Effector memory CD4-positive, alpha-beta T cell (primary cell): ENCODE measurements around the gene BAIAP2.

ENCODE experiments used
- DNase-seq, 3 donors: peaks; one replicate each; pipeline ENCODE4 v3.0.0-alpha.2; 2020
- H3K27ac ChIP-seq: 2 replicates; pipeline ENCODE4 v1.7.0; 2013; ENCODE audit warnings: mild to moderate bottlenecking, low read length, moderate library complexity; ENCODE audit not compliant: insufficient read depth, poor library complexity, severe bottlenecking
- H3K27me3 ChIP-seq: replicated peaks from 2 replicates; pipeline ENCODE4 v1.7.0; 2013; ENCODE audit warnings: mild to moderate bottlenecking, low read length; ENCODE audit not compliant: insufficient read depth, control insufficient read depth, poor library complexity, severe bottlenecking
- H3K36me3 ChIP-seq: 2 replicates; pipeline ENCODE4 v1.7.0; 2013; ENCODE audit warnings: mild to moderate bottlenecking, low read length, moderate library complexity; ENCODE audit not compliant: control insufficient read depth, insufficient read depth
- H3K4me1 ChIP-seq: 2 replicates; pipeline ENCODE4 v1.7.0; 2013; ENCODE audit warnings: low read length, mild to moderate bottlenecking; ENCODE audit not compliant: control insufficient read depth, insufficient read depth, poor library complexity, severe bottlenecking
- H3K4me3 ChIP-seq: 2 replicates; pipeline ENCODE4 v1.7.0; 2013; ENCODE audit warnings: low read length, low read depth, mild to moderate bottlenecking; ENCODE audit not compliant: insufficient read depth, poor library complexity, severe bottlenecking
- H3K9me3 ChIP-seq: 2 replicates; pipeline ENCODE4 v1.7.0; 2013; ENCODE audit warnings: mild to moderate bottlenecking, low read length, moderate library complexity; ENCODE audit not compliant: control insufficient read depth

BAIAP2 gene

DNA sequence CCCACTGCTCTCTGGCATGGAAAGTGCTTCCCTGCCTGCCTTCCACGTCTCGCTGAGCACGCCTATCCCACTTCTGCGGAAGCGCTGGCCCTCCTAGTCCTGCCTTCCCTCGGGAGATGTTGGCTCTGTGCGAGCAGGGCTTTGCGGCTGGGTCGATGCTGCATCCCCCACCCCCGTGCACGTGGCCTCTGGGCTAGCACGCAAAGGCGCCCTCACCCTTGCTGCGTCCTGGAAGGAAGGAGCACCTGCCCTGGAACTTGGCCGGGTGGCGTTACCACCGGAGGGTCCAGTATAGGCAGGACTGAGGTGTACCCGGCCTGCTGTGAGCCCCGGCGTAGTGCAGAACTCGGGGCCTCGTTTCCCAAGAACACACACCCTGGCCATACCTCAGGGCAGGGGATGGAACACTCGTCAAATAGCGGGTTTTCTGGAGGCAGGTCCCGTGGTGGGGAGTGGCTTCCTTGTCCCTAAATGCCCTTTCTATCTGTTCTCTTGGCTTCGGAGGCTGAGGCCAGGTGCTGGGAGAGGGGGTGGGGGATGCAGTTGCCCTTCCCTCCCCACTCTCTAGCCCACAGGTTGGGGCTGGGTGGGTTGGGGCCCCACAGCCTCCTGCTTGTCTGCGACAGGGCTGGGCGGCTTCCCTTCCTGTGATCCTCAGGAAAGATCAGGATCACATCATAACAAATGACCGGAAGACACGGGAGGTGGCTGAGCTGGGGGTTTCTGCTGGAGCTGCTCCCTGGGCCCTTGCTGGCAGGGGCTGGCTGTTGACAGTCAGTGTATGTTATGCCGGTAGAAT, 17.4 kb downstream of the BAIAP2 start:
- Histone ChIP-seq H3K9me3 (no peaks in the 10 kb centered on the region), H3K36me3 (no peaks in the 10 kb centered on the region), H3K27ac (no peak overlapping the region), H3K4me3 (no peak overlapping the region), H3K27me3 (no peaks in the 10 kb centered on the region), H3K4me1 (peaks cover 7% of the 10 kb centered on the region)
- DNase-seq: no peak

DNA sequence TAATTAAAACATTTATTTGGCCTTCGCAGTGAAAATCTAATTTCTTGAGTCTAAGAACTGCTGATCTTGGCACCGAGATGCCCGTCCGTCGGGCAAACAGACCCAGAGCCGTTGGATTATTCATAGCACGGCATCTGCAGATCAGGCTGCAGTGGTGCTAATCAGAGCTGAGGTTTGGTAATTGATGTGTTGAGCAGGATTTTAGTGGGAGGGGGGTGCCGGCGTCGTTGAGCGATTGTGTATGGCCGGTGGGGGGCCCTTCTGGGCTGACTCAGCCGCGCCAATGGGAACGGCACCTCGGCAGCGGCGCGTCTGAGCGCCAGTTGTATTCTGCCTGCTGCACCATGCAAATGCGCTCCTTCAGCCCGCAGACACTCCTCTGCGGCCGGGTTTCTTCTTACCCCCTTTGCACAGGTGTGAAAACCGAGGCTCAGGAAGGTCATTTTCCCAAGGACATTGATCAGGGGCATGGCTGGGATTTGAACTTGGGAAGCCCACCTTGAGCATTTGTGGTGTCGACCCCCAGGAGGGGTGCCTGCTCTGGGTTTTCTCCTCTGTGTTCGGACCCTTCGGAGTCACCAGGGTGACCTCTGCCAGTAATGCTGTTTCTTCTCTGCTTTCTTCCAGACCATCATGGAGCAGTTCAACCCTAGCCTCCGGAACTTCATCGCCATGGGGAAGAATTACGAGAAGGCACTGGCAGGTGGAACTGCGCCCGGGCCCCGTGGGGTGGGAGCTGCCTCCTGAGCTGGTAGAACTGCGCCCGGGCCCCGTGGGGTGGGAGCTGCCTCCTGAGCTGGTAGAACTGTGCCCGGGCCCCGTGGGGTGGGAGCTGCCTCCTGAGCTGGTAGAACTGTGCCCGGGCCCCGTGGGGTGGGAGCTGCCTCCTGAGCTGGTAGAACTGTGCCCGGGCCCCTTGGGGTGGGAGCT, 18.4 kb downstream of the BAIAP2 start:
- H3K36me3 ChIP-seq: no peaks in the 10 kb centered on the region
- no peaks in the 10 kb centered on the region for H3K27me3 ChIP-seq
- DNase-seq: no peak
- no peak overlapping the region for H3K4me3 ChIP-seq
- H3K4me1 ChIP-seq: peaks cover 7% of the 10 kb centered on the region
- no peak overlapping the region for H3K27ac ChIP-seq
- H3K9me3 ChIP-seq: no peaks in the 10 kb centered on the region

DNA sequence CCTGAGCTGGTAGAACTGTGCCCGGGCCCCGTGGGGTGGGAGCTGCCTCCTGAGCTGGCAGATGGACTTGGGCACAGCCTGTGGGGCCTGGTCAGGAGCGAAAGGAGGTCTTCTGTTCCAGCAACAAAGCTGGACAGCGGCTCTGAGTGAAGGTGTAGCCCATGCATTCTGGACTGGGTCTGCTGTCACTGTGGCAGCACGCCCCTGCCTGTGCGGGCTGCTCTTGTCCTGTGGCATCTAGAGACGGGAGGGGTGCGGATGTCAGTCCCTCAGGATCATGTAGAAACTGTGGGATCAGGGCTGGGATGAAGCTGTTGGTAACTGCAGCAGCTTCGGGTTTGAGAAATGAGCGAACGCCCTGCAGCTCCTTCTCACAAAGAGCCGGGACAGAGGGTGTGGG, 19.4 kb downstream of the BAIAP2 start:
- H3K27ac ChIP-seq: no peak overlapping the region
- H3K27me3 ChIP-seq: no peaks in the 10 kb centered on the region
- no peak for DNase-seq
- no peaks in the 10 kb centered on the region for H3K9me3 ChIP-seq
- no peak overlapping the region for H3K4me3 ChIP-seq
- no peaks in the 10 kb centered on the region for H3K36me3 ChIP-seq
- H3K4me1 ChIP-seq: peaks cover 3% of the 10 kb centered on the region

DNA sequence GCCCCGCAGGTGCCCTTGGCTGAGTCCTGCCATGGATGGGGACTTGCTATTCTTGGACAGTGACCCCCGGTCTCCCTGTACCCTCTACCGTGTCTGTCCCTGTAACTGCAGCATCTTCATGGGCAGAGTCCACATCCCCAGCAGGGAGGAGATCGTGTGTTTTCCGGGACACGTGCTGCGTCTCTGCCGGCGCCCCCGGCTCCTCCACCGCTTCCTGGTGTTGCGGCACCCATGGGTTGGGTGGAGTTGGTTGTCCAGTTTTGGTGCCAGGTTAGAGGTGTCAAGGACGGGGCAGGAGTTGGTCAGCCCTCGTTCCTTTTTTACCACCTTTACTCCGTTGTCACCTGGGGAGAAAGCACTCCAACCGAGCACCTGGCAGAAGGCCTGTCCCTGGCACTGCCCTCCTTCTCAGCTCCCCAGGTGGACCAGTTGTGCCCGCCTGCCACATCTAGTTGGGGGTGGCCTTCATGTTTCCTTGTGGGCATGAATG, 20.0 kb downstream of the BAIAP2 start:
- Histone ChIP-seq H3K9me3 (no peaks in the 10 kb centered on the region), H3K4me1 (no peaks in the 10 kb centered on the region), H3K36me3 (no peaks in the 10 kb centered on the region), H3K27ac (no peak overlapping the region), H3K27me3 (no peaks in the 10 kb centered on the region), H3K4me3 (no peak overlapping the region)
- no peak for DNase-seq

DNA sequence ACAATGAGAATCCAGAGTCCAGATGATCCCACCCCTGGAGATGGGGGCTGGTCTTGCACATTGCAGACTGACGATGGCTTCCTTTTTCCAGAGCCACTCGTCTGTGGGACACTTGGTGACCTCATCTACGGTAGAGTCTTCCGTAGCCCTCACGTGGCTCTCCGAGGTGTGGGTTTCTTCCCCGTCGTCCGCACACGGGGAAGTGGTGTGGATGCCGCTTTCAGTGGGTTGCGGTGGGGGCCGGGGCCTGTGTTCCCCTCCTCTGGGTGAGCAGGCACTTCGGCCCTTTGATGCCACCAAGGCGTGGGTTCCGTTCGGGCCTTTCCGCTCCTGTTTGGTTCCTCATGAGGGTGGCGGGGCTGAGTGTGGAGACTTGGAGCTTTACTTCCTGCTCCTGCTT, 21.4 kb downstream of the BAIAP2 start:
- Histone ChIP-seq H3K27me3 (no peaks in the 10 kb centered on the region), H3K4me1 (no peaks in the 10 kb centered on the region), H3K9me3 (no peaks in the 10 kb centered on the region), H3K27ac (no peak overlapping the region), H3K4me3 (no peak overlapping the region), H3K36me3 (no peaks in the 10 kb centered on the region)
- DNase-seq: no peak

DNA sequence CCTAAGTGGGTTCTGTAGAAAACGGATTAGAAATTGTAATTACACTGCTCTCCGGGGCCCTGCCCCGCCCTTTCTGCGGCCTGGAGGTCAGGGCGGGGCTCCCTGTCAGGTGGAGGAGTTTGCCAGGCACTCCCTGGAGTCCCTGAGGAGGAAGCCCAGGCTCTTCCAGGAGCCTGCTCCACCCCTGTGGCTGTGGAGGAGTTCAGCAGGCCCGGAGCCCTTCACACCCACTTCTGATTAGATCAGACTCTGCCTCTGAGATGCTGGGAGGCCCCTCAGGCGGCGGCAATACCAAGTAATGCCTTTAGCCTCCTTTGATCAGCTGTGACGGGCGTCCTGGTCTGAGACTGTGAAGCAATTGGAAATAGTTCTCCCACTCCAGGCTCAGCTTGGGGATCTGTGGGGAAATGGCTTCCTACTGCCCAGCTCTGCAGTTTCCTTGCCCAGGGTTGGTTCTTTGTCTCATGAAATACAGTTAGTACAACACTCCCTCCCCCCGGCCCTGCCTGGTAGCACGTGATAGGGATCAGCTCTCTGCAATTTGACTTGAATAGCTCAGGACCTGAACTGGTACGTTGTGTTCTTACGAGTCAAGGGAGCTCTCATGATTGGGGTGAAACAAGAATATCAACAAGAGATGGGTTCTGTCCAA, 22.3 kb downstream of the BAIAP2 start:
- Histone ChIP-seq H3K27me3 (no peaks in the 10 kb centered on the region), H3K4me1 (no peaks in the 10 kb centered on the region), H3K4me3 (no peak overlapping the region), H3K27ac (no peak overlapping the region), H3K9me3 (no peaks in the 10 kb centered on the region), H3K36me3 (no peaks in the 10 kb centered on the region)
- no peak for DNase-seq

DNA sequence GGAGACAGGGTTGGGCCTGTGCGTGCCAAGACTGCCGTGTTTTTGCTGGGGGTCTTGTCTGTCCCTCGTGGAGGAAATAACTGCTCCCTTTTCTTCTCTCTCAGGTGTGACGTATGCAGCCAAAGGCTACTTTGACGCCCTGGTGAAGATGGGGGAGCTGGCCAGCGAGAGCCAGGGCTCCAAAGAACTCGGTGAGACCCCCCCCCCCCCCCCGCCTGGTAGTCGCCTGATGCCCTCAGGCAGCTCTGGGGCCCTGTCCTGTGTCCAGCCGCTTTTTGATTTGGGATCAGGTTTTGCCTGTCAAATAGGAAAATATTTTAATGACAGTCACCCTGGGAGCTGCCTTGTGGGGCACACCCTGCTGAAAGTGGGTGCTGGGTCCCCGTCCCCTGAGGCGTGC, 22.8 kb downstream of the BAIAP2 start:
- Histone ChIP-seq H3K27ac (no peak overlapping the region), H3K9me3 (no peaks in the 10 kb centered on the region), H3K4me3 (no peak overlapping the region), H3K36me3 (no peaks in the 10 kb centered on the region), H3K4me1 (no peaks in the 10 kb centered on the region), H3K27me3 (no peaks in the 10 kb centered on the region)
- DNase-seq: no peak

DNA sequence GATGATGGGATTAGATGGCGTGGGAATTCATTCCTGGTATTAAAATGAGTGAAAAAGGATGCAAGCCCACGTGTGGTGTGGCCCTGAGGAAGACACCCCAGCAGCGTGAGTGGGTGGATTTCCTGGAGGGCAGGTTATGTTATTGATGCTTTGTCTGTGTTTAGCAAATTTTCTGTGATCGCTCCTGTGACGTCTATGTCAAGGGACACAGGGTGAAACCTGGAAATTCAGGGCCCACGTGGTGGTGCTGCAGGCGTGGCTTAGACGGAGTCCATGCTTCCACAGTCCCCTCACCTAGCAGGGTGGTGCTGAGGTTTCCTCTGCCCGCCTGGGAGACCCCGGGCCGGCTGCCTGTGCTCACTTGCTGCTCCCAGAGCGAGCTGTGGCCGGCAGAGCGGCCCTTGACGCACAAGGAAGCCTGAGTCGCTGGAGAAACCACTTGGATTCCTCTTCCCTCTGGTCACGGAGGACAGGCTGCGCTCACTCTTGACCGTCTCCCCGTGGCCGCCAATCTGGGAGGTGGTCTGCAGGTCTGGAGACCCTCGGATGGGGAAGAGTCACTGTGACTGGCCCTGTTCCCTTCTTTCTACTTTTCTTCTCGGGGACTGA, 23.4 kb downstream of the BAIAP2 start:
- Histone ChIP-seq H3K27ac (no peak overlapping the region), H3K27me3 (no peaks in the 10 kb centered on the region), H3K4me1 (no peaks in the 10 kb centered on the region), H3K9me3 (no peaks in the 10 kb centered on the region), H3K36me3 (no peaks in the 10 kb centered on the region), H3K4me3 (no peak overlapping the region)
- DNase-seq: no peak

DNA sequence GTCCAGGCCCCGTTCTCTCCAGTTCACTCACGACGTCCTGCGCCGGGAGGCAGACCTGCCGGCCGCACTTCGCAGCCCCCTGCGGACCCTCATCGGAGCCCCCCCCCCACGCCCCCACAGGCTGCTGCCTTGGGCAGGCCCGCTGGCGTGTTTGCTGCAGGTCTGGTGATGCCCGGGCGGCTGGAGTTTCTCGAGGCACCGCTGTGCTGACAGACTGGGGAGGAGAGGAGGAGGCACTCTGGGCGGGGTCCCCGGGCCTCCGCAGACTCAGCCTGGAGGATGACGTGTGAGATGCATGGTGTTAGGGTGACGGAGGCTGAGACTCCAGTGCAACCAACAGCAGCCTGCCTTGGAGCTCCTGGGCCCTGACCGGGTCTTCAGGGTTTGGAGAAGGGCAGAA, 24.1 kb downstream of the BAIAP2 start:
- Histone ChIP-seq H3K4me3 (no peak overlapping the region), H3K36me3 (no peaks in the 10 kb centered on the region), H3K4me1 (no peaks in the 10 kb centered on the region), H3K27me3 (no peaks in the 10 kb centered on the region), H3K9me3 (no peaks in the 10 kb centered on the region), H3K27ac (no peak overlapping the region)
- no peak for DNase-seq
